Esophagus muscularis mucosa (tissue), 3 donors: ENCODE results near the gene F5.

ENCODE experiments used
- EP300 ChIP-seq: sonication (generic); formaldehyde crosslinking; IDR thresholded peaks from one replicate; pipeline ENCODE4 v1.6.1; 2017; ENCODE audit warnings: antibody characterized with exemption
- TF ChIP-seq, protein P1 (sequence below), 3 experiments: fragments of 200-600 bp in 2 of 3; fragments of 450-650 bp in 1 of 3; sonication (generic) in 2 of 3; IDR thresholded peaks; one replicate each; pipeline ENCODE4 v1.5.1; 2017 to 2019; ENCODE audit warnings: antibody characterized with exemption in 3 of 3, mild to moderate bottlenecking in 2 of 3, moderate library complexity in 1 of 3

GRCh38 chr1:169484101-169484500, 102.2 kb downstream of the F5 start:
- TF ChIP-seq, protein P1, sequence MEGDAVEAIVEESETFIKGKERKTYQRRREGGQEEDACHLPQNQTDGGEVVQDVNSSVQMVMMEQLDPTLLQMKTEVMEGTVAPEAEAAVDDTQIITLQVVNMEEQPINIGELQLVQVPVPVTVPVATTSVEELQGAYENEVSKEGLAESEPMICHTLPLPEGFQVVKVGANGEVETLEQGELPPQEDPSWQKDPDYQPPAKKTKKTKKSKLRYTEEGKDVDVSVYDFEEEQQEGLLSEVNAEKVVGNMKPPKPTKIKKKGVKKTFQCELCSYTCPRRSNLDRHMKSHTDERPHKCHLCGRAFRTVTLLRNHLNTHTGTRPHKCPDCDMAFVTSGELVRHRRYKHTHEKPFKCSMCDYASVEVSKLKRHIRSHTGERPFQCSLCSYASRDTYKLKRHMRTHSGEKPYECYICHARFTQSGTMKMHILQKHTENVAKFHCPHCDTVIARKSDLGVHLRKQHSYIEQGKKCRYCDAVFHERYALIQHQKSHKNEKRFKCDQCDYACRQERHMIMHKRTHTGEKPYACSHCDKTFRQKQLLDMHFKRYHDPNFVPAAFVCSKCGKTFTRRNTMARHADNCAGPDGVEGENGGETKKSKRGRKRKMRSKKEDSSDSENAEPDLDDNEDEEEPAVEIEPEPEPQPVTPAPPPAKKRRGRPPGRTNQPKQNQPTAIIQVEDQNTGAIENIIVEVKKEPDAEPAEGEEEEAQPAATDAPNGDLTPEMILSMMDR (IDR thresholded peaks at IDR 0.05) = no peak
- TF ChIP-seq EP300 = no peak
